ENCODE data around the gene STX5. TPM values are rescaled to one million over a fixed set of nuclear protein-coding genes. Genes with fewer than 3 reads are reported as not detected.

Gene STX5
- total and polyA plus RNA-seq, 4 donors: 19.8 to 47.6 (median 37.7) TPM

GRCh38 chr11:62823677-62824076 is 8.2 kb downstream of the STX5 start:
- DNase-seq (no peak), ATAC-seq (ENCODE audit: insufficient read depth, low FRiP score) (no peak)
- no peaks in the 10 kb centered on the region for H3K9me3 ChIP-seq (ENCODE audit: control insufficient read depth in 4 of 4, insufficient read depth in 3 of 4, low read length in 3 of 4)
- WGBS, 2 donors: 98 to 100% methylated on average over 3 of the region's 3 CpGs
- H3K4me1 ChIP-seq (ENCODE audit: control insufficient read depth in 5 of 5, insufficient read depth in 5 of 5, low read length in 5 of 5): no peaks in the 10 kb centered on the region
- no peak for TF ChIP-seq CTCF (IDR thresholded peaks at IDR 0.05; ENCODE audit: control extremely low read depth, extremely low read depth)
- no peaks in the 10 kb centered on the region for H3K27me3 ChIP-seq (ENCODE audit: control insufficient read depth in 3 of 3, insufficient read depth in 3 of 3, low read length in 2 of 3)
- no peak overlapping the region for H3K9ac ChIP-seq (ENCODE audit: insufficient read depth in 1 of 2, low read length in 2 of 2)
- no peak overlapping the region for H3K4me3 ChIP-seq
- H3K27ac ChIP-seq (ENCODE audit: low read depth in 1 of 2, low read length in 1 of 2): no peak overlapping the region
- peaks cover 30 to 50% (median 41%) of the 10 kb centered on the region in 4 donors for H3K36me3 ChIP-seq (ENCODE audit: control insufficient read depth in 4 of 4, insufficient read depth in 4 of 4, low read length in 4 of 4)

- no peak for ATAC-seq (ENCODE audit: insufficient read depth, low FRiP score)
- DNase-seq: no peak
- H3K27me3 ChIP-seq (ENCODE audit: control insufficient read depth in 3 of 3, insufficient read depth in 3 of 3, low read length in 2 of 3): no peaks in the 10 kb centered on the region
- no peak overlapping the region for H3K9ac ChIP-seq (ENCODE audit: insufficient read depth in 1 of 2, low read length in 2 of 2)
- H3K36me3 ChIP-seq (ENCODE audit: control insufficient read depth in 4 of 4, insufficient read depth in 4 of 4, low read length in 4 of 4): peaks cover 0 to 22% (median 9%) of the 10 kb centered on the region in 4 donors
- H3K4me1 ChIP-seq (ENCODE audit: control insufficient read depth in 5 of 5, insufficient read depth in 5 of 5, low read length in 5 of 5): peaks cover 0 to 1% (median 0%) of the 10 kb centered on the region in 5 donors
- H3K27ac ChIP-seq (ENCODE audit: low read depth in 1 of 2, low read length in 1 of 2): peak overlapping the region in 1 of 2 donors; percentile 31
- WGBS, 2 donors: 71 to 82% methylated on average over 4 of the region's 4 CpGs
- no peaks in the 10 kb centered on the region for H3K9me3 ChIP-seq (ENCODE audit: control insufficient read depth in 4 of 4, insufficient read depth in 3 of 4, low read length in 3 of 4)
- no peak for TF ChIP-seq CTCF (IDR thresholded peaks at IDR 0.05; ENCODE audit: control extremely low read depth, extremely low read depth)
- H3K4me3 ChIP-seq: no peak overlapping the region
Observed at GRCh38 chr11:62817129-62817528, 14.7 kb downstream of the STX5 start.

- peaks cover 0 to 20% (median 8%) of the 10 kb centered on the region in 4 donors for H3K36me3 ChIP-seq (ENCODE audit: control insufficient read depth in 4 of 4, insufficient read depth in 4 of 4, low read length in 4 of 4)
Observed at GRCh38 chr11:62816557-62816956, 15.3 kb downstream of the STX5 start.

More at GRCh38 chr11:62816557-62816956, 15.3 kb downstream of the STX5 start:
- Histone ChIP-seq H3K27me3 (ENCODE audit: control insufficient read depth in 3 of 3, insufficient read depth in 3 of 3, low read length in 2 of 3) (no peaks in the 10 kb centered on the region), H3K9me3 (ENCODE audit: control insufficient read depth in 4 of 4, insufficient read depth in 3 of 4, low read length in 3 of 4) (no peaks in the 10 kb centered on the region), H3K9ac (ENCODE audit: insufficient read depth in 1 of 2, low read length in 2 of 2) (no peak overlapping the region), H3K27ac (ENCODE audit: low read depth in 1 of 2, low read length in 1 of 2) (no peak overlapping the region), H3K4me3 (no peak overlapping the region), H3K4me1 (ENCODE audit: control insufficient read depth in 5 of 5, insufficient read depth in 5 of 5, low read length in 5 of 5) (peaks cover 0 to 1% (median 0%) of the 10 kb centered on the region in 5 donors)
- peak; percentile 53 for ATAC-seq (ENCODE audit: insufficient read depth, low FRiP score)
- 32 to 73% methylated on average over 8 of the region's 8 CpGs for WGBS, 2 donors
- DNase-seq: no peak
- TF ChIP-seq CTCF (IDR thresholded peaks at IDR 0.05; ENCODE audit: control extremely low read depth, extremely low read depth): no peak
